Measurements from ENCODE around the gene ULK4.

- no peak for TF ChIP-seq CTCF (IDR thresholded peaks at IDR 0.05; ENCODE audit: insufficient read depth, low read length, poor library complexity, severe bottlenecking)
- TF ChIP-seq EZH2phosphoT487 (conservative IDR thresholded peaks at IDR 0.05; ENCODE audit: low read length) = no peak
These were observed 504.7 kb downstream of the ULK4 start for GRCh38 chr3:41457176-41457575.

Data from SU-DHL-6 (cell line).